HCT116 (cell line): ENCODE results near the gene GADD45G.

Source experiments
- ATF3 ChIP-seq: IDR thresholded peaks from 2 replicates; pipeline ENCODE4 v1.6.1; 2012
- CEBPB ChIP-seq: IDR thresholded peaks from 2 replicates; pipeline ENCODE4 v1.6.1; 2012; ENCODE audit warnings: low read depth
- CTCF ChIP-seq, 3 experiments: fragments of 200-600 bp in 1 of 3; sonication (generic) in 1 of 3; IDR thresholded peaks in 2 of 3; conservative IDR thresholded peaks in 1 of 3; 2 replicates each; pipeline ENCODE4 v1.5.1; 2012 to 2017; ENCODE audit warnings: low read depth in 2 of 3, low read length in 2 of 3, antibody characterized with exemption in 1 of 3, borderline replicate concordance in 1 of 3, control low read depth in 1 of 3, mild to moderate bottlenecking in 1 of 3, mixed read lengths in 1 of 3, mixed run types in 1 of 3, moderate library complexity in 1 of 3; ENCODE audit not compliant: insufficient read depth in 1 of 3
- POLR2A ChIP-seq: IDR thresholded peaks from 2 replicates; pipeline ENCODE4 v1.7.0; 2011; ENCODE audit warnings: borderline replicate concordance; ENCODE audit not compliant: insufficient read depth, insufficient read length; ENCODE audit errors: extremely low read depth
- POLR2AphosphoS5 ChIP-seq: IDR thresholded peaks from 2 replicates; pipeline ENCODE4 v1.6.1; 2011; ENCODE audit warnings: mild to moderate bottlenecking, low read depth, low read length, moderate library complexity
- RAD21 ChIP-seq: IDR thresholded peaks from 2 replicates; pipeline ENCODE4 v1.6.1; 2012; ENCODE audit warnings: low read depth, mild to moderate bottlenecking
- SRF ChIP-seq: IDR thresholded peaks from 2 replicates; pipeline ENCODE4 v1.6.1; 2012; ENCODE audit warnings: low read depth

GRCh38 chr9:89567649-89568048, 37.2 kb upstream of the GADD45G start:
- no peak for TF ChIP-seq ATF3
- TF ChIP-seq CTCF (IDR thresholded peaks at IDR 0.05 in 2 of 3, conservative IDR thresholded peaks at IDR 0.05 in 1 of 3; ENCODE audit: borderline replicate concordance in 1 of 3, insufficient read depth in 1 of 3, low read depth in 2 of 3, low read length in 2 of 3) = no peak
- TF ChIP-seq POLR2AphosphoS5 = no peak
- no peak for TF ChIP-seq SRF
- TF ChIP-seq RAD21 = no peak
- no peak for TF ChIP-seq CEBPB
- TF ChIP-seq POLR2A = no peak
